ENCODE measurements around the gene TBX6.

- TF ChIP-seq CTCF (IDR thresholded peaks at IDR 0.05) (no peak), POLR2A (IDR thresholded peaks at IDR 0.05) (no peak)
These were observed 2.9 kb upstream of the TBX6 start for GRCh38 chr16:30094541-30095165.

Data from body of pancreas (tissue), 4 donors.